Measurements from ENCODE around the gene ACTRT2. TPM values are rescaled to one million over a fixed set of nuclear protein-coding genes. Genes with fewer than 3 reads are reported as not detected.

The ACTRT2 gene
- total RNA-seq, 2 experiments from 2014 or later, result not detected

DNA sequence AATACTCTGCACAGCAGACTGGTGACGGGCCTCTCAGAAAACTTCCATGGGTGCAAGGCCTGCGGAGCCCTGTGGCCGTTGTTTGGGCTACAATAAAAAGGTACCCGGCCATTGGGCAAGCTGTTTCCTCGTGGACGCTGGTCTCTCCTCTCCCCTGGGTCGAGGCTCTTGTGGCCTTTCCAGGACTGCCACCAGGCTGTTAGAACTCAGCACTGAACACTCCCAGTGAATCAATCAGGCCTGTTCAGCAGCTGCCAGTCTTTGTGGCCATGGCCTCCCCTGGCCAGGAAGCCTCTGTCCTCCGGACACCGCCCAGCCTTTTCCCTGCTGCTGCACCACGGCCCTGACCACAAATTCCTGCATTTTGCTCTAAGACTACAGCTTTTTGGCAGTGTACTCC, 33.0 kb upstream of the ACTRT2 start:
- no peak for ATAC-seq (ENCODE audit: low read depth)
- no peaks in the 10 kb centered on the region for H3K4me1 Mint-ChIP-seq
- no peak for DNase-seq
- no peaks in the 10 kb centered on the region for H3K36me3 Mint-ChIP-seq
- peaks cover 5% of the 10 kb centered on the region for H3K9me3 Mint-ChIP-seq
- H3K4me3 Mint-ChIP-seq, result no peak overlapping the region
- POLR2A ChIA-PET, result no interaction called here
- peaks cover 5% of the 10 kb centered on the region for H3K27me3 Mint-ChIP-seq
- no peak overlapping the region for H3K27ac Mint-ChIP-seq

DNA sequence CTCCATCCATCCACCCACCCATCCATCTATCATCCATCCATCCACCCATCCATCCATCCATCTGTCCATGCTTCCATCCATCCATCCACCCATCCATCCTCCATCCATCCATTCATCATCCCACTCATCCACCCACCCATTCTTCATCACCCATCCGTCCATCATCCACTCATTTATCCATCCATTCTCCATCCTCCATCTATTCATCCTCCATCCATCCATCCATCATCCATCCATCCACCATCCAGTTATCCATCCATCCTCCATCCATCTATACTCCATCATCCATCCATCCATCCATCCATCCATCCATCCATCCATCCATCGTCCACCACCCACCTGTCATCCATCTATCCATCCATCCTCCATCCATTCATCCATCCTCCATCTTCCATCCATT, 32.1 kb upstream of the ACTRT2 start:
- H3K27ac Mint-ChIP-seq, result no peak overlapping the region
- H3K9me3 Mint-ChIP-seq, result peaks cover 5% of the 10 kb centered on the region
- H3K36me3 Mint-ChIP-seq, result no peaks in the 10 kb centered on the region
- ATAC-seq (ENCODE audit: low read depth) (no peak), DNase-seq (no peak)
- peaks cover 5% of the 10 kb centered on the region for H3K27me3 Mint-ChIP-seq
- H3K4me1 Mint-ChIP-seq, result no peaks in the 10 kb centered on the region
- H3K4me3 Mint-ChIP-seq, result no peak overlapping the region
- POLR2A ChIA-PET, result no interaction called here

DNA sequence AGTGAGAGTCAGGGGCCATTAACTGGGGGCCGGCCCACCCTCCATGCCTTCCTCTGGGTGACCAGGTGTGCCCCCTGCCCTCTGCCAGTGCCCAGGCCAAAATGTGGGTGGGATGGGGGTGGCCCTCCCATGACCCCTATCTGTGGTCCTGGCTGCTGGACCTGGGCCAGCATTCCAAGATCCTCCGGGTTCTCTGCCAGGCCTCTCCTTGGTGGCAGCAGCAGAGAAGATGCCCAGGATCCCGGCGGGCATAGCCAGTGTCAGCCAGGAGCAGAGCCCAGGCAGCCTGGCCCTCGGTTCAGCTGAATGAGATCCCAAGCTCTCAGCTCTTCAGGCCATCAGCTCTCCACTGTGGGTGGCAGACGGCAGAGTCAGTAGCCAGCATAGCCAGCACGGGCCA, 31.3 kb upstream of the ACTRT2 start:
- POLR2A ChIA-PET, result no interaction called here
- ATAC-seq (ENCODE audit: low read depth) (no peak), DNase-seq (no peak)
- Mint-ChIP-seq H3K9me3 (peaks cover 6% of the 10 kb centered on the region), H3K27me3 (peaks cover 5% of the 10 kb centered on the region), H3K27ac (no peak overlapping the region), H3K4me3 (no peak overlapping the region), H3K36me3 (no peaks in the 10 kb centered on the region), H3K4me1 (no peaks in the 10 kb centered on the region)

DNA sequence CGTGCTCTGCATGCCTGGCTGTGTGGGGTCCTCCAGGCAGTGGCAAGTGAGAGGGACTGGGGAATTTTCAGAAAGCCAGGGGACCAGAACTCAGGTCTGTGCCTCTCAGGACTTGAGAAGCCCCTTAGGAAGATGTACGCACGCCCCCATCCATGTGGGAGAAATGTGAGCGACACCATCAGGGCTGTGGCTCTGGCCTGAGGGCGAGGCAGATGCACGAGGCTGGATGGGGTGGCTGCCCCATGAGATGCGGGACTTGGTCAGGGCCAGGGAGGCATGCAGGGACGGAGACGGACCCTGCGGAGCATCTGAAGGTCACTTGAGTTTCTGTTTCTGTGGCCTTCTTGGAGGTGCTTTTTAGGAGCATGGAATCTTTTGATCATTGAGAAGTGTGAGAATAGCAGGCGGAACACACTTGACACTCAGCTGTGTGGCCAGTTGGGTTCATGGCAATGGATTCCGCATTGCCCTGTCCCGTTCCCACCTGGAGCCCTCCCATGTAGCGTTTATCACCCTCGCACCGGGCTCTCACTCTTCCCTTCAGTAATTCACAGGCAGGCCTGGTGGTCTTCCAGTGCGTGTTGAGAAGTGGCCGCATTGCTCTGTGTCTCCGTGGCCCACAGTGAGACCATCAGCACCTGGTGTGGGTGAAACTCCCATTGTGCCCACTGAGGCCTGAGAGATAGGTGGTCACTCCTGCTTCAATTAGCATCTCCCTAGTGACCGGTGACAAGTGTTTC, 30.7 kb upstream of the ACTRT2 start:
- POLR2A ChIA-PET, result no interaction called here
- peaks cover 5% of the 10 kb centered on the region for H3K27me3 Mint-ChIP-seq
- peaks cover 6% of the 10 kb centered on the region for H3K9me3 Mint-ChIP-seq
- H3K4me3 Mint-ChIP-seq, result no peak overlapping the region
- no peaks in the 10 kb centered on the region for H3K36me3 Mint-ChIP-seq
- DNase-seq (no peak), ATAC-seq (ENCODE audit: low read depth) (no peak)
- H3K4me1 Mint-ChIP-seq, result no peaks in the 10 kb centered on the region
- H3K27ac Mint-ChIP-seq, result no peak overlapping the region

DNA sequence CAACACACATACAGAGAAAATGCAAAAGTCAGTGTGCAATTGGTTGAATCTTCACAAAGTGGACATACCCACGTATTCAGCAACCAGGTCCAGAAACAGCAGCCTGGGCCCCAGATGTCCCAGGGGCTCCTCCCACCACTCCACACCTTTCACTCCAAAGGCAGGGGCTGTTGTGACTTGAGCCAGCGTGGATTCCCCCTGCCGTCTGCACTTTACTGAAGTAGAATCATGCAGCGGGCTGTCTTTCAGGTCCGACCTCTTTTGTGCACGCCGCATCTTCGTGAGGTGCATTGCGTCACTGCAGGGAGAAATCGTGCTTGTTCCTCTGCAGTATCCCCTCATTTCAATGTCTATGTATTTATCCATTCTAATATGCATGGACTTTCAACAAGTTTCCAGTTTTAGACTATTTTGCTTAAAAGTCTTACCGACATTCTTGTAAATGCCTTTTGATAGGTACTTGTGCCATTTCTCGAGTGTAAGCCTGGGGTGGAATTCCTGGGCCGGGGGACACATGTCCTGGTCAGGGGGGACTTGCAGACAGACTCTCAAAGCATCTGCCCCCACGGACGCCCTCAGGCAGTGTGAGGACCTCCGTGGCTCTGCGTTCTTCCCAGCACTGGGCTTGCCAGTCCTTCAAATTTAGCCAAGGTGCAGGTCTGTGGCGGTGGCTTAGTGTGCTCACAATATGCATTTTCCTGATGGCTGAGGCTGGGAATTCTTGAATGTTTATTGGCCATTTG, 29.3 kb upstream of the ACTRT2 start:
- ATAC-seq (ENCODE audit: low read depth) (no peak), DNase-seq (no peak)
- Mint-ChIP-seq H3K4me3 (no peak overlapping the region), H3K9me3 (peaks cover 6% of the 10 kb centered on the region), H3K27ac (no peak overlapping the region), H3K27me3 (peaks cover 5% of the 10 kb centered on the region), H3K4me1 (no peaks in the 10 kb centered on the region), H3K36me3 (no peaks in the 10 kb centered on the region)
- POLR2A ChIA-PET, result no interaction called here

DNA sequence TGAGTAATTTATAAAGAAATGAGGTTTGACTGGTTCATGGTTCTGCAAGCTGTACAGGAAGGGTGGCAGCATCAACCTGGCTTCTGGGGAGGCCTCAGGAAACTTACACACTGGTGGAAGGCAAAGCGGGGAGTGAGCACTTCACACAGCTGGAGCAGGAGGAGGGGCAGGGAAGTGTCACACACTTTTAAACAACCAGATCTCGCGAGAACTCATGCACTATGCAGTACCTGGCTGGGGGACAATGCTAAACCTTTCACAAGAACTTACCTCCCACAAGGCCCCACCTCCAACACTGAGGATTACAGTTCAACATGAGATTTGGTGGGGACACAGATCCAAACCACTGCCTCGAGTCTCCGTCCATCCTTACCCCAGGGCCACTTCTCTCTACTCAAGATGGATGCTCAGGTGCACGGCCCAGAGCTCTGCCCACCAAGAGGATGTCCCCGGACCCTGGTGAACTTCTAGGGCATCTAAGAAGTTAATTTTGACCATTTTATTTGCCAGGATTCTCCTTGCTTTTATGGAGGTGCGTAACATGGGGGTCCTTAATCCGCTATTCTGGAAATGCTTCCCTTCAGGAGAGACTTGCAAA, 22.7 kb upstream of the ACTRT2 start:
- peaks cover 3% of the 10 kb centered on the region for H3K27me3 Mint-ChIP-seq
- H3K9me3 Mint-ChIP-seq, result peaks cover 1% of the 10 kb centered on the region
- no peaks in the 10 kb centered on the region for H3K36me3 Mint-ChIP-seq
- POLR2A ChIA-PET, result no interaction called here
- DNase-seq (no peak), ATAC-seq (ENCODE audit: low read depth) (no peak)
- H3K4me1 Mint-ChIP-seq, result no peaks in the 10 kb centered on the region
- H3K27ac Mint-ChIP-seq, result no peak overlapping the region
- H3K4me3 Mint-ChIP-seq, result no peak overlapping the region

DNA sequence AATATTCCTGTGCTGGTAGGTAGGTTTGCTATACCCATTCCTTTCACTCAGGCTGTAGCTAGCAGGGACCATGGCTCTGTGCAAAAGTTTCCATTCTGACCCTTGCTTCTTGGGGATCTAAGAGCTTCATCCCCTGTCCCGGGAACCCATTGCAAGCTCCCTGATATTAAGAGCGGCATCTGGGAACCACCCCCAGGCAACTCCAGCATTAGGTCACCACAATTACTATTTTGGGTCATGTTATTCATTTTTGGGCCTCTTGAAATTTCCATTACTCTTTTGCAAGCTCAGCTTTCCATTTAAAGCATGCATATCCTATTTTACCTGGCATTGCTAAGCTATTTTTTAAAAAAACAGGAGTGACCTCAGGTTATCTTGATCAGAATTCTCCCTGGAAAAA, 22.1 kb upstream of the ACTRT2 start:
- DNase-seq (no peak), ATAC-seq (ENCODE audit: low read depth) (no peak)
- no peak overlapping the region for H3K27ac Mint-ChIP-seq
- H3K36me3 Mint-ChIP-seq, result no peaks in the 10 kb centered on the region
- no peaks in the 10 kb centered on the region for H3K4me1 Mint-ChIP-seq
- peaks cover 1% of the 10 kb centered on the region for H3K9me3 Mint-ChIP-seq
- POLR2A ChIA-PET, result no interaction called here
- H3K27me3 Mint-ChIP-seq, result peaks cover 3% of the 10 kb centered on the region
- no peak overlapping the region for H3K4me3 Mint-ChIP-seq

DNA sequence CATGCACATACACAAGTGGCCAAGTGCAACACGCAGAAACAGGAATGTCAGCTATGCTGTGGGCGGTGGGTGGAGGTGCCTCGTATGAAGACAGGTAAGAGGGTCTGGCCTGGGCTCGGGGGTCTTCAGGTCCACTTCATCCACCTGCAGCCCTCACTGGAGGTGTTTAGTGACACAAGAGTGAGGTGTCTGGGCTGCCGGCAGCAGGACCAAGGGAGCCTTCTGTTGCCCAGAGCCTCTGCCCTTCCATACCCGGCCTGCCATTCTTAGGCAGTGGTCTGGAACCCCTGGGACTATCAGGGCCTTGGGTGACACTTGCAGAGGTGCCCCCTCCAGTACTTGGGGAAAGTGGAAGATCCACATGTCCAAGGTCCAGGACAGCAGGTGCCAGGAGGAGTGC, 21.7 kb upstream of the ACTRT2 start:
- H3K4me3 Mint-ChIP-seq, result no peak overlapping the region
- no peaks in the 10 kb centered on the region for H3K9me3 Mint-ChIP-seq
- peak; percentile 5 for DNase-seq
- peaks cover 3% of the 10 kb centered on the region for H3K27me3 Mint-ChIP-seq
- ATAC-seq (ENCODE audit: low read depth), result no peak
- no peak overlapping the region for H3K27ac Mint-ChIP-seq
- no peaks in the 10 kb centered on the region for H3K36me3 Mint-ChIP-seq
- no peaks in the 10 kb centered on the region for H3K4me1 Mint-ChIP-seq
- POLR2A ChIA-PET, result no interaction called here

DNA sequence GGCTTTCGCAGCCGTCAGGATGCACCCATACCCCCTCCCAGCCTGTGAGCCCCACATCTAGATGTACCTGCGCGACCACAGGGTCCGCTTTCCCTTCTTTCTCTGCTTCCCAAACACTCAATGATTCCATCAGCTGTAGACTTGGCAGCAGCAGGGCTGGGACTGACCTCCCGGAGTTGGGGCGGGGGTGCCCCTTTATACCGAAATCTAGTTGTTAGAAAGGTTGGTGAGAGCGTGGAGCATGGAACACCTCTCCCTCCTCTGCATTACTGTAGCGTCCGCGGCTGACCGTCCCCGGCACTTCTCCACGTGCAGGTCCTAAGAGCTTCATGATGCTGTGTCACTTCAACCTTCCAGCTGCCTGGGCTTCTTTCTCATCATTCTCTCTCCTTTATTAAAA, 21.1 kb upstream of the ACTRT2 start:
- DNase-seq, result peak; percentile 4
- H3K9me3 Mint-ChIP-seq, result no peaks in the 10 kb centered on the region
- no peaks in the 10 kb centered on the region for H3K36me3 Mint-ChIP-seq
- H3K27me3 Mint-ChIP-seq, result peaks cover 3% of the 10 kb centered on the region
- H3K27ac Mint-ChIP-seq, result no peak overlapping the region
- no peaks in the 10 kb centered on the region for H3K4me1 Mint-ChIP-seq
- POLR2A ChIA-PET, result no interaction called here
- ATAC-seq (ENCODE audit: low read depth), result no peak
- no peak overlapping the region for H3K4me3 Mint-ChIP-seq

DNA sequence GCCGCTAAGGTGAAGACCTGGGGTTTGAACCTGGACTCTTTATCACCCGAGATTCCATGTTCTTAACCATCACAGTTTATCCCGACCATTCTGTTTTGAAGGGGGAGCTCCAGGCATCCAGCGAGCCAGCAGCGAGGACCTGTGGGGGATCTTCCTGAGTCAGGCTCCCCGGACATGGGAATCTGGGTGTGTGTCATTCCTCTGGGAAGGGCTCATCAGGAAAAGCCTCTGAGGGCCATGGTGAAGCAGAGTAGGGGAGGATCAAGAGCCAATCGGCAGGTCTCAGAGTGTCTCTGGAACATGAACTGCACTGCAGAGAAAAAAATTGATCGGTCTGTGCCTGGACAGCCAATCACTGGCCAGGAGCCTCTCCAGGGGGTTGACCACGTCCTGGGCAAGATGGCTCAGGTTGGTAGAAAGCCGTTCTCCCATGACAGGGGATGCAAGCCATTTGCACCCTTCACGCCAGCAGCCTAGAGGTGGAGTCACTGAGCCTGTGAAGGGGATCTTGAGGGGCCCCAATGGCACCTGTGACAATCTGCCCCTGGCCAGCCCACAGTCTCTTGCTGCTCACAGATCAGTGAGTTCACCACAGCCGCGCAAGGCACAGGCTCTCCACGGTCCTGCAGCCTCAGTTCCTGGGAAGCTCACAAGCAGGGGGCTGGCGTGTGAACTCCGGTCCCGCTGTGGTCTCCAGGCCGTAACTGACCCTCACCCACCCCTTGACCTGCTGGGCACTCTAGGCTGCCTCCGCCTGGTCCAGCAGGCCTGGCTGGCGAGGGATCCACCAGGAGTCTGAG, 20.4 kb upstream of the ACTRT2 start:
- peaks cover 3% of the 10 kb centered on the region for H3K27me3 Mint-ChIP-seq
- POLR2A ChIA-PET, result no interaction called here
- H3K4me3 Mint-ChIP-seq, result no peak overlapping the region

DNA sequence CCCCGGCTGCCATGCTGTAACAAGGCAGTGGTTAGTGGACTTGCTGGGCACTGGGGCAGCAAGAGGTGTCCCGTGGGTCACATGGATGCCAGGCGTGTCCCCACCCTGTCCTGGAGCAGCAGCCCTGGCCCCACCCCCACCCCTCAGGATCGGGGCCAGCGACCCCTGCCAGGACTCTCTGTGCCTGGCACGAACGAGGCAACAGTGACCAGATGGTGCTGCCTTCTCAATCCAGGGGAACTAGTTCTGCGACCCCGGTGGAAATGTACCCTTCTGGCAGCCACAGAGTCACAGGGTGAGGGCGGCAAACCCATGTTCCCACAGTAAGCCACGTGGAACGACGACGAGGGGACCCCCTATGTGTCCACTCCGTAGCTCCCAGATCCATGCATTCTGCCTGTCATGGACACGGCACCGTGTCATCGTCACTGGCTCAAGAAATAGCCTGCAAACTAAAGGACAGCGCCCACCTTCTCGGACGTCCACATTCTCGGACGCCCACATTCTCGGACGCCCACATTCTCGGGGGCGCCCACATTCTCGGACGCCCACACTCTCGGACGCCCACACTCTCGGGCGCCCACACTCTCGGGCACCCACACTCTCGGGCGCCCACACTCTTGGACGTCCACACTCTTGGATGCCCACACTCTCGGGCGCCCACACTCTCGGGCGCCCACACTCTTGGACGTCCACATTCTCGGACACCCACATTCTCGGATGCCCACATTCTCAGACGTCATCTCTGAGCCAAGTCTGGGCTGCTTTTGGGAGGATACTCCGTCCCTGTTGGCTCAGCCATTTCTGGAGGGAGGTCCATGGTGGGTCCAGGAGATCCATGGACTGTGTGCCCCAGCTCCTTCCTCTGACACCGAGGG, 19.6 kb upstream of the ACTRT2 start:
- H3K4me1 Mint-ChIP-seq, result no peaks in the 10 kb centered on the region
- H3K36me3 Mint-ChIP-seq, result no peaks in the 10 kb centered on the region
- peaks cover 1% of the 10 kb centered on the region for H3K9me3 Mint-ChIP-seq
- ATAC-seq (ENCODE audit: low read depth) (no peak), DNase-seq (peak; percentile 15)
- peaks cover 3% of the 10 kb centered on the region for H3K27me3 Mint-ChIP-seq
- POLR2A ChIA-PET, result no interaction called here
- no peak overlapping the region for H3K27ac Mint-ChIP-seq
- no peak overlapping the region for H3K4me3 Mint-ChIP-seq

More for the DNA sequence above, 20.4 kb upstream of the ACTRT2 start:
- H3K4me1 Mint-ChIP-seq, result no peaks in the 10 kb centered on the region
- no peaks in the 10 kb centered on the region for H3K9me3 Mint-ChIP-seq
- H3K36me3 Mint-ChIP-seq, result no peaks in the 10 kb centered on the region
- no peak for ATAC-seq (ENCODE audit: low read depth)
- peak; percentile 17 for DNase-seq
- no peak overlapping the region for H3K27ac Mint-ChIP-seq

DNA sequence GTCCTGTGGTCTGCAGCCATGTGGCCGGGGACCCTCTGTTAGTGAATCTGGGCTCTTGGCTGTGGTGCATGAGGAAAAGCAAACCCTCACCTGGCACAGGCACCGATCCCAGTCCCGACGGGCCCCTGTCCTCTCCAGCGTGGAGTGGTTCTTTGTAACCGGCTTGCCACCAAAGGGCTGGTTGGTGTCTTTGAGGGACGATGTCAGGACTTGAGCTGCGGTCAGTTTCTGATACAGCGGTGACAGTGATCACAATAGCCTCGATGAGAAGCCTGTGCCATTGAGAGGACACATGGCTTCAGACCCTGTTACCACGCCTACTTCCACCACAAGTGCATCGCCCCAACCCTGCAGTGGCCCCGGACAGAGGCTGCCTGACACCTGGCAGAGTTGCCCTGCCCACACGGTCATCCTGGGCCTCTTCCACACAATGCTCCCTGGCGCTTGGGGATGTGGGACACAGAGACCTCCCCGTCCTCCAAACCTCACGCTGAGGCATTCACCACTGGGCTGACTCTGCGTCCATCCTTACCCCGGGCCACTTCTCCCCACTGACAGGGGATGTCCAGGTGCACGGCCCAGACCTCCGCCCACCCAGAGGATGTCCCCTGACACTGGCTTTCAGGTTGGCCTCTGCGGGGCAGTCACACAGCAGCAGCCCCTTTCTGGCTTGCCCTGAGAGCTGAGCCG, 18.8 kb upstream of the ACTRT2 start:
- Mint-ChIP-seq H3K27me3 (peaks cover 1% of the 10 kb centered on the region), H3K36me3 (no peaks in the 10 kb centered on the region), H3K4me3 (no peak overlapping the region), H3K9me3 (peaks cover 2% of the 10 kb centered on the region), H3K4me1 (no peaks in the 10 kb centered on the region), H3K27ac (no peak overlapping the region)
- ATAC-seq (ENCODE audit: low read depth), result no peak
- POLR2A ChIA-PET, result no interaction called here
- DNase-seq, result peak; percentile 19
